ENCODE results near the gene GPC5.

DNA sequence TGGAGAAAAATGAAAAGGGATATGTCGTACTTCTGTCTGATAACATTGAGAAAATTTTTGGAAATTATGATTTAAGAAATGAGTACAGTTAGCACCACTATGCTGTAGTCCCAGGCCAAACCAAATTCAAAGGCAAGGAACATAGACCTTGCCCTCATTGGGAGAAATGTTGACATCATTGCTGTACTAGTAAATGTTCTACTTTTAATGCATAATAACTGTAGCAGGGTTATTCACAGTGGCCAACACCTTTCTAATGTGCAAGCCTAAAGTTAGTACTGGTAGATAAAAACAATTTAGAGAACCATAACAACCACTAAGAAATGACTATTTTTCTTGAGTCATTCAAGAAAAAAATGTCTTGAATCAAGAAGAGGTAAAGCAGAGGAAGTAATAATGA lies 1035.5 kb downstream of the GPC5 start:
- no peak for TF ChIP-seq POLR2A (IDR thresholded peaks at IDR 0.05)
- TF ChIP-seq, protein P1, sequence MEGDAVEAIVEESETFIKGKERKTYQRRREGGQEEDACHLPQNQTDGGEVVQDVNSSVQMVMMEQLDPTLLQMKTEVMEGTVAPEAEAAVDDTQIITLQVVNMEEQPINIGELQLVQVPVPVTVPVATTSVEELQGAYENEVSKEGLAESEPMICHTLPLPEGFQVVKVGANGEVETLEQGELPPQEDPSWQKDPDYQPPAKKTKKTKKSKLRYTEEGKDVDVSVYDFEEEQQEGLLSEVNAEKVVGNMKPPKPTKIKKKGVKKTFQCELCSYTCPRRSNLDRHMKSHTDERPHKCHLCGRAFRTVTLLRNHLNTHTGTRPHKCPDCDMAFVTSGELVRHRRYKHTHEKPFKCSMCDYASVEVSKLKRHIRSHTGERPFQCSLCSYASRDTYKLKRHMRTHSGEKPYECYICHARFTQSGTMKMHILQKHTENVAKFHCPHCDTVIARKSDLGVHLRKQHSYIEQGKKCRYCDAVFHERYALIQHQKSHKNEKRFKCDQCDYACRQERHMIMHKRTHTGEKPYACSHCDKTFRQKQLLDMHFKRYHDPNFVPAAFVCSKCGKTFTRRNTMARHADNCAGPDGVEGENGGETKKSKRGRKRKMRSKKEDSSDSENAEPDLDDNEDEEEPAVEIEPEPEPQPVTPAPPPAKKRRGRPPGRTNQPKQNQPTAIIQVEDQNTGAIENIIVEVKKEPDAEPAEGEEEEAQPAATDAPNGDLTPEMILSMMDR (IDR thresholded peaks at IDR 0.05 in 4 of 5, conservative IDR thresholded peaks at IDR 0.05 in 1 of 5): no peak

Data from gastrocnemius medialis (tissue), 4 donors.